ENCODE results near the gene RNF224.

DNA sequence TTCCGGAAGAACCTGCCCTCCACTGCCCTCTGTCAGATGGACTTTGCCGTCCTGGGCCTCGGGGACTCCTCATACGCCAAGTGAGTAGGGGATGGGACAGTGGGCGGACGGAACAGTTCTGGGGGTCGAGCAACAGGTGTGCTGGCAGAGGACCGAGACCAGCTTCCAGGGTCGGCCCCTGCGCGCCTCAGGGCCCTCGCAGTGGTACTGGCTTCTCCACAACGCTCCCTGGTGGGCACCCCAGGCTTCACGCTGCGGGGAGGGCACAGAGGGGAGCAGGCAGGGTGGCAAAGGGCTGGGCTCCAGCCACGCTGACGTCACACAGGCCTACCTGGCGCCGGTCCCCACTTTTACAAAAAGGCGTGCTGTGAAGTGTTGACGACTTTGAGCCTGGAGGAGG, 14.8 kb upstream of the RNF224 start:
- TF ChIP-seq CTCF (conservative IDR thresholded peaks at IDR 0.05) (no peak), EZH2 (IDR thresholded peaks at IDR 0.05; ENCODE audit: low read depth) (no peak)

Data from PC-9 (cell line).